GM21737 (cell line): ENCODE data around the gene STX5.
A peak's percentile ranks its signal among the peaks of the same experiment; 100 is the strongest.
"Not testable (repeated sequence)": the region's sequence is repeated elsewhere in the genome, so short reads cannot be mapped to it uniquely, and the experiment has no call there.

Source experiments
- ATAC-seq: cut with Tn5 transposase; IDR thresholded peaks from one replicate; pipeline ENCODE4 v1.9.1; 2021; ENCODE audit warnings: mild to moderate bottlenecking, moderate library complexity; ENCODE audit not compliant: unreplicated experiment

Gene STX5

DNA sequence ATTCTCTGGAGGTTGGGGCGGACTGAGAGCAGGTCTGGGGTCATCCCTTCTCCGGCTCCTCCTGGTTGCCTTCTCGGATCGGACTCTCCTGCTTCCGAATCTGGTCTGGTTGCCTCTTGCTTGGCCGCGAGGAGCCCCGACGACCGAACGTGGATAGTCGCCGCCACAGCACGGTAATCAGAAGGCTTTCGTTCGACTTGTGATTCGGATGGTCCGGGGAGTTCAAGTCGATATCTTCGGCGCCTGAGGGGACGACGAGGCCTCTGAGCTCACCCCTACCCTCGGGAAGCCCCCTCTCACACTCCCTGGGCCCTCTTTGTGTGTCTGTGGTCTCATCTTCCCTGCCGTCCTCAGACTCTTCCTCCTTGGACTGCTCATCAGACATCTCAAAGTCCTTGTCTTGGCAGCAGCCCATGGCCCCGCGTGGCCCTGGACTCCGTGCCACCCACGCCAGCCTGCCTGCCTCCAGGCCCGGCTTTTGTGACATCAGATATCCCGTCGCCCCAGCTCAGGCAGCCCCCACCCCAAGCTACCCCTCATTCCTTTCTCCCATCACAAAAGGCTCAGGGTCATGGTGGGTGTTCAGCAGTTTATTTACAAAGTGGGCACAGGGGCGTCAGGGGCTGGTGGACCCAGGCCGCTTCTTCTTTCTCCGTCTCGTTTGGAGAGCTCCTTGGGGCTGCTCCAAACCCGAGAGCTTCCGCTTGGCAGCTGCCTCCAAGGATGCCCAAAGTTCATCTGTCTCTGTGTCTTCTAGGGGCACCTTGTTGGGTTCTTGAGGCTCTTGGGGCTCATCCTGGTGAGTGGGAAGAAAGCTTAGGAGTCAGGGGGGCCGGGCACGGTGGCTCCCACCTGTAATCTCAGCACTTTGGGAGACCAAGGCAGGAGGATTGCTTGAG, 734 bp upstream of the STX5 start, which contains the start of gene TEX54:
Gene TEX54, minus strand, starts transcription at position 506 of the 899 bp plus-strand sequence.
- peak; percentile 15 for ATAC-seq

DNA sequence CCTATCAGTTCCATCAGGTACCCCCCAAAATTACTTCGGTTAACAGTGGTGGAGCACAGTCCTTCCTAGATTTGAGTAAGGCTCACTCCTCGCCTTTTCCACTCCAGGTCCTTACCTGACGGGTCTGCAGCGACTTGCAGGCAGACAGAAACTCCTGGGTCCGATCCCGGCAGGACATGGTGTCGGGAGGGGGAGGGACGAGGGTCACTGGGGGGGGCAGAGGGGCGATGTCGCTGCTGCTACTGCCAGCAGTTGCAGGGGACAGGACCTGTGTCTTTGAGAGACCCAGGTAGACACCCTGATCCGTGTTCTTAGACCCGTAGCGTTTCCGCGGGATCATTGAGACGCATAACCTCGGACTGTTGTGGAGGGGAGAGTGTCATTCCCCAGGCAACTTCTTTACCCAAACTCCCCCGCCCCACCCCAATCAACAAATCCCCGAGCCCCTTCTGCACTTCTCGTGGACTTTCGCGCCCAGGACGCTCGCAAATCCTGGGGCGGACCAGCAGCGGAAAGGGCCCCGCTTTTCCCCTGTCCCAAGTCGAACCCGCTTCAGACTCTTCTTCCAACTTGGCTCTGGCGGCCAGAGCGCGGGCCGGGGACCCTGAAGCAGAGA, 839 bp downstream of the STX5 start:
- ATAC-seq = no peak

GRCh38 chr11:62828130-62828529, 3.7 kb downstream of the STX5 start:
- ATAC-seq = not testable (repeated sequence)

DNA sequence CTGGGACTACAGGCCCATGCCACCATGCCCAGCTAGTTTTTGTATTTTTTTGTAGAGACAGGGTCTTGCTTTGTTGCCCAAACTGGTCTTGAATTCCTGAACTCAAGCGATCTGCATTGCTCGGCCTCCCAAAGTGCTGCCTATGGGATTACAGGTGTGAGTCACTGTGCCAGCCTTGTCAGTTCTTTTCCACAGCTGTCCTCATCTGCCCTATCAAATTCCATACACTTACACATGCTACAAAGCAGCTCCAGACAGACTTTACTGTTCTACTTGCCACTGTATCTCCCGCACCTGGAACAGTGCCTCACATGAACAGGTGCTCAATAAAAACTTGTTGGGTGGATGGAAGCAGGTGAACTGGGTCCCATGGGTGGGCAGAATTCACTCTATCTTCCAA, 8.2 kb downstream of the STX5 start:
- no peak for ATAC-seq

DNA sequence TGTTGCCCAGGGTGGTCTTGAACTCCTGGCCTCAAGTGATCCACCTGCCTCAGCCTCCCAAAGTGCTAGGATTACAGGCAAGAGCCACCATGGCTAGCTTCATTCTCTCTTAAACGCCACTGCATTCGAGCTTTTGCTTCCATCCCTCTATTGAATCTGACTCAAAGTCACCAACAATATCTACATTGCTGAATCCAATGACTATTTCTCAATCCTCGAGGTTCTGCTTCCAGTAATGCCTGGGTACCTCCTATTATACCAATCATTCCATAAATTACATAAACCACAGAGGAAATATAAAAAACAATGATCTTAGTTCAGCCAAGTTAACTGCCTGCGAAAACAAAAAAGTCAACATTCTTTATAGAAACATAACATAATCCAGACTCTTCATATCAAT, 14.7 kb downstream of the STX5 start:
- no peak for ATAC-seq

- no peak for ATAC-seq
Measured at GRCh38 chr11:62816557-62816956, 15.3 kb downstream of the STX5 start.

- ATAC-seq = no peak
Measured at GRCh38 chr11:62811659-62812058, 20.2 kb downstream of the STX5 start.

DNA sequence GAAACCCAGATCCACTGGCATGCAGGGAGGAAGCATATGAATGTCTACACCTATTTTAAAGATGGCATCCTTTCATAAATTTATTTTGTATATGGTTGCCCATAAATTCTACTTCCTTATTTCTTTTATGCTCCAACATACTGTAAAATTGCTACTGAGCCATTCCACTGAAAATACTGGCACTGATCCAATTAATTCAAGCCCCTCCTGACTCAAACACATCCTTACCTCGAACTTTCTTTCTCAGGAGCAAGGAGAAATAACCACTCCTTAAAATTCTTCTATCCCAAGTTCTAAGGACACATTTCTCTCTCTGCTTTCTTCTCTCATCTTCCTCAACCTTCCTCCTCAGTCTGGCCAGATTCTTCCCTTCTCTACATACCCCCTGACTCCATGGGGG, 21.1 kb downstream of the STX5 start:
- ATAC-seq = no peak

- ATAC-seq = no peak
Measured at GRCh38 chr11:62806611-62807121, 25.2 kb downstream of the STX5 start.

GRCh38 chr11:62805961-62806441, 25.9 kb downstream of the STX5 start:
- ATAC-seq = no peak

DNA sequence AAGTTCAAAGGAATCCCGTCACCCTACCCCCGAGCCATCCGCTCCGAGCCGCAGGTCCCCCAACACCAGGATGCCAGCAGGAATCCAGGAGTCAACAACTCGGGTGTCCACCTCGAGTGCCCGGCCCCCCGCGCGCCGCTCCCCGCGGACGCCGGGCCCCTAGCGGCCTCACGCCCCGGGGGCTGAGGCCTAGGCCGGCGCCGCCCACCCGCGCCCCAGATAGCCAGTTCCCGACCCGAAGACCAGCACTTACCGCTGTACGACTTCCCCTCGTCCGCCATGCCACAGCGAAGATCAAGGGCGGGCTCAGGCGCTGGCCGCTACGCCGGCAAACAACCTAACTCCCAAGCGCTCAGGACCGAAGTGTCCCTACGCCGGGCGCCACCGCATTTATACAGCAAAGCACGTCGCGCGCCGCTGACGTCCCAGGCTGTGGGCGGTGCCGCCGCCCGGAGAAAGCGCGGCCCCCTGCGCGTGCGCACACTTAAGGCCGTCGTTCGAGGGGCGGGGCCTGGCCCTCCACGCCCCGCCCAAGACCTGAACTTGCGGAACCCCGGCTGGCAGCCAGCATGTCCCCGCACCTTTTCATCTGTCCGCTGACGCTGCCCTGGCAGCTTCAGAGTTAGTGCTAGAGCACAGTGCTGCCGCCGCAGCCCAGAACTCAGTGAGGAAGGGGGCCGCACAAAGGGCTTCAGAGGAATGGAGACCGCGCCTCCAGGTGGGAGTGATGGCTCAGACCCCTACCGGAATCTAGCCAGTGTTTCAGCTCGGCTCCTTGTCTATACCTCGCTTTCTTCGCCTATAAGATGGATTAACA, 26.6 kb downstream of the STX5 start, which contains the start of gene NXF1:
Gene NXF1, minus strand, starts transcription at position 365 of the 817 bp plus-strand sequence. Its CDS starts 84 bp downstream, at position 281.
- peak; percentile 84 for ATAC-seq

- ATAC-seq = no peak
Measured at GRCh38 chr11:62804310-62805075, 27.4 kb downstream of the STX5 start.

DNA sequence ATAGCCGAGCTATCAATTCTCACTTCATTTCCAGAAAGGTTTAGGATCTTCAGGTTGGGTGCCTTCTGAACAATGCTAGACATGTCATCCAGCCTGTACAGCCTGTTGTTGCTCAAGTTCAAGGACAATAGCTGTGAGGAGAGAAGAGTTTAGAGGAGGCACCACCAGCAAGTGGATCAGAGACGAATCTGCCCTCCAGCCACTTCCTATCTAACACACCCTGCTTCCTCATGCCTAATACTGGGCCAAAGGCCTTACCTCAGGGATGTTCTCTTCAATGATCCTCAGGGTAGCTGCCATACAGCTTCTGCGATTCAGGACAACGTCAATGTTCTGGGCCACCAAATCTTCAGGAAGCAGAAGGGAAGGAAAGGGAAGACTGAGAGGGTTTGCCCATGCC, 30.8 kb downstream of the STX5 start:
- ATAC-seq = no peak

DNA sequence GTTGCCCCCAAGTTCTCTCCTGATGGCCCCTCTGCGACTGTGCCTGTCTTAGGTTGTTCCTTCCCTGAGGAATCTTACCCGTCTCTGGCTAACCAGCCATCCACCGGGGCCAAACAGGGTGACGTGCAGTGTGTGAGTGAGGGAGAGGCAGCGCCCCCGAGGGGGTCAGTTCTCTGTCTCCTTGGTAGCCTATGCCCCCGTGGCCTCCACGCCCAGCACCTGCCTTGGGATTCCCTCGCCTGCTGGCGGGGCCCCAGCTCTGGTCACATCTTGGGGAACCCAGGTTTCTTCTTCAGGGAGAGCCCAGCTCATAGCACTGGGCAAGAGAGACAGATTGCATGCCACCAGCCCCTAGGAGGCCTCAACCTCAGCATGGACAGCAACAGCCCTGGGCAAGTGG, 32.4 kb downstream of the STX5 start:
- ATAC-seq = no peak

DNA sequence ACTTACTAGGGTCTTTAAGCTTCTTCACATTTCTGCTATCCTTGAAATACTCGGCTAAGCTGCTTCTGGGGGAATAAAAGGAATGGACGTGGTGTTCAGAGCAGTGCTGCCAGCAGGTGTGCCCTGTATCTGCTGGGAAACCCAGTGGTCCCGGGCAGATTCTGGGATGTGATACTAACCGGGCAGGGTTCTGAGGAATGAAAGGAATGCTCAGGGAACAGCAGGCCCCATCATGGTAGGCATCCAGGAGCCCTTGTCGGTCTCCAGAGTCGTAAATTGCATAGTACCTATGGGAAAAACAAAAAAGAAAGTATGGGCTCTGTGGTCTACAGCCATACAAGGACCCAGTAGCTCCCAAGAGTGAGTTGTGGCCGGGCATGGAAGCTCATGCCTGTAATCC, 35.6 kb downstream of the STX5 start:
- no peak for ATAC-seq

GRCh38 chr11:62794201-62794775, 37.6 kb downstream of the STX5 start:
- ATAC-seq = no peak

- no peak for ATAC-seq
Measured at GRCh38 chr11:62792202-62792575, 39.7 kb downstream of the STX5 start.

DNA sequence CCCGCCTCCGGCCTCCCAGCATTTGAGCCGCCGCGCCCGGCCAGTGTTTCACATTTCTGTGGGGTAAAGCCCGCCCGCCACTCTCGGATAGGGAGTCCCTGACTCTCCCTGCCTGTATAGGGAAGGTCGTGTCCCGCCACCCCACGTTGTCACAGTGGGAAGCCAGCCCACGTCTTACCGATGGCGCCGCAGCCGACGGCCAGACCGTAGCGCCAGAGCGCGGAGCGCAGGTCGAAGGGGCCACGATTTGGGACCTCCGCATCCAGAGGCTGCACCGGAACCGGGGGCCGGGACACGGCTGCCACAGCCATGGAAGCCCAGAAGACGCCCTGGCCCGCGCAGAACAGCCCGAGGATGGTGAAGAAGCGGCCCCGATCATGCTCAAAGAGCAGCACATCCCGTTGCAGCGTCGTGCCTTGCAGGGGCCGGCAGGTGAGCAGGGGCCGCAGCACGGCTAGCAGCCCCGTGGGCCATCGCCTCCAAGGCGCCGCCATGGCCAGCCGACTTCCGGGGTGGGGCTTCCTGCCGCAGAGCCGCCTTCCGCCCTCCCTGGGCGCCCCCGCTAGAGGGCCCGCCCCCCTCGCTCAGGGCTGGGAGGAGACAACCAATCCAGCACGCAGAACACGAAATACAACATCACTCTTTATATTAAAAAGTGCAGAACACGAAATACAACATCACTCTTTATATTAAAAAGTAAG, 40.2 kb downstream of the STX5 start, which contains the start of gene TMEM223:
Gene TMEM223, minus strand, starts transcription at position 506 of the 701 bp plus-strand sequence. Its CDS starts 12 bp downstream, at position 494.
- peak; percentile 53 for ATAC-seq

- ATAC-seq = no peak
Measured at GRCh38 chr11:62789576-62789975, 42.3 kb downstream of the STX5 start.
